ENCODE measurements around the gene WDR53. TPM values are rescaled to one million over a fixed set of nuclear protein-coding genes. Genes with fewer than 3 reads are reported as not detected.

WDR53 gene
- total RNA-seq, 4 donors from 2014 or later, result 0.26 to 10.6 (median 8.8) TPM

- Histone ChIP-seq H3K27ac (peak overlapping the region in 1 of 2 donors; percentile 57), H3K27me3 (no peaks in the 10 kb centered on the region), H3K9me3 (no peaks in the 10 kb centered on the region), H3K4me3 (no peak overlapping the region), H3K4me1 (no peaks in the 10 kb centered on the region), H3K36me3 (no peaks in the 10 kb centered on the region)
- intact Hi-C loops (cut with DNase I; ENCODE audit: low total_unique reads), result no loop called here
- peak; percentile 60 to 78 (median 73) for TF ChIP-seq CTCF (IDR thresholded peaks at IDR 0.05)
- TF ChIP-seq POLR2A (IDR thresholded peaks at IDR 0.05), result no peak
- peak; percentile 64 to 74 for DNase-seq
Observed at GRCh38 chr3:196609343-196609775, 41.0 kb upstream of the WDR53 start.

GRCh38 chr3:196608693-196609092 lies 40.3 kb upstream of the WDR53 start:
- Histone ChIP-seq H3K27me3 (no peaks in the 10 kb centered on the region), H3K36me3 (no peaks in the 10 kb centered on the region), H3K27ac (no peak overlapping the region), H3K9me3 (no peaks in the 10 kb centered on the region), H3K4me3 (no peak overlapping the region), H3K4me1 (no peaks in the 10 kb centered on the region)
- intact Hi-C loops (cut with DNase I; ENCODE audit: low total_unique reads), result no loop called here
- DNase-seq, result no peak
- TF ChIP-seq CTCF (IDR thresholded peaks at IDR 0.05) (no peak), POLR2A (IDR thresholded peaks at IDR 0.05) (no peak)

GRCh38 chr3:196604548-196604947 lies 36.2 kb upstream of the WDR53 start:
- H3K4me1 ChIP-seq, result no peaks in the 10 kb centered on the region

GRCh38 chr3:196603683-196604082 lies 35.3 kb upstream of the WDR53 start:
- H3K36me3 ChIP-seq, result no peaks in the 10 kb centered on the region
- H3K27ac ChIP-seq, result no peak overlapping the region
- H3K9me3 ChIP-seq, result no peaks in the 10 kb centered on the region
- no peak overlapping the region for H3K4me3 ChIP-seq
- TF ChIP-seq POLR2A (IDR thresholded peaks at IDR 0.05) (no peak), CTCF (IDR thresholded peaks at IDR 0.05) (no peak)
- no peak for DNase-seq
- intact Hi-C loops (cut with DNase I; ENCODE audit: low total_unique reads), result no loop called here
- H3K4me1 ChIP-seq, result no peaks in the 10 kb centered on the region
- no peaks in the 10 kb centered on the region for H3K27me3 ChIP-seq

More at GRCh38 chr3:196604548-196604947, 36.2 kb upstream of the WDR53 start:
- H3K27me3 ChIP-seq, result no peaks in the 10 kb centered on the region
- no peak overlapping the region for H3K4me3 ChIP-seq
- TF ChIP-seq CTCF (IDR thresholded peaks at IDR 0.05) (no peak), POLR2A (IDR thresholded peaks at IDR 0.05) (no peak)
- H3K9me3 ChIP-seq, result no peaks in the 10 kb centered on the region
- no peak overlapping the region for H3K27ac ChIP-seq
- H3K36me3 ChIP-seq, result no peaks in the 10 kb centered on the region
- no peak for DNase-seq
- intact Hi-C loops (cut with DNase I; ENCODE audit: low total_unique reads), result no loop called here

- no peaks in the 10 kb centered on the region for H3K9me3 ChIP-seq
- no peaks in the 10 kb centered on the region for H3K36me3 ChIP-seq
- H3K4me1 ChIP-seq, result no peaks in the 10 kb centered on the region
- TF ChIP-seq CTCF (IDR thresholded peaks at IDR 0.05), result no peak
- TF ChIP-seq POLR2A (IDR thresholded peaks at IDR 0.05), result no peak
- no peak overlapping the region for H3K27ac ChIP-seq
- no peaks in the 10 kb centered on the region for H3K27me3 ChIP-seq
- intact Hi-C loops (cut with DNase I; ENCODE audit: low total_unique reads), result no loop called here
- no peak for DNase-seq
- no peak overlapping the region for H3K4me3 ChIP-seq
Observed at GRCh38 chr3:196602673-196603072, 34.3 kb upstream of the WDR53 start.

All from uterus (tissue), 4 donors.